Stomach (tissue), 4 donors: ENCODE results near the gene SLC66A1.

Experiments used
- CTCF ChIP-seq, 7 experiments: fragments of 450-650 bp in 4 of 7; fragments of 200-600 bp in 3 of 7; sonication (generic) in 3 of 7; IDR thresholded peaks; one replicate each; pipeline ENCODE4 v1.5.1; 2016 to 2019; ENCODE audit warnings: antibody characterized with exemption in 7 of 7, control low read depth in 2 of 7, mild to moderate bottlenecking in 1 of 7
- EP300 ChIP-seq: sonication (generic); formaldehyde crosslinking; IDR thresholded peaks from one replicate; pipeline ENCODE4 v1.6.1; 2017; ENCODE audit warnings: antibody characterized with exemption
- POLR2A ChIP-seq, 4 donors: fragments of 450-650 bp; IDR thresholded peaks; one replicate each; pipeline ENCODE4 v1.6.1; 2016; ENCODE audit warnings: antibody characterized with exemption in 4 of 4, control low read depth in 2 of 4, mild to moderate bottlenecking in 1 of 4, moderate library complexity in 1 of 4
- POLR2AphosphoS5 ChIP-seq, 3 donors: sonication (generic); formaldehyde crosslinking; IDR thresholded peaks; one replicate each; pipeline ENCODE4 v1.6.1; 2016; ENCODE audit warnings: antibody characterized with exemption in 3 of 3

- TF ChIP-seq POLR2AphosphoS5 (IDR thresholded peaks at IDR 0.05) (no peak), CTCF (IDR thresholded peaks at IDR 0.05) (no peak), EP300 (no peak), POLR2A (IDR thresholded peaks at IDR 0.05) (no peak)
Measured at GRCh38 chr1:19337289-19337688, 25.2 kb downstream of the SLC66A1 start.
